ENCODE results near the gene TMEM132D. TPM values are rescaled to one million over a fixed set of nuclear protein-coding genes. Genes with fewer than 3 reads are reported as not detected.

Gene TMEM132D
- total RNA-seq, 4 donors from 2014 or later: 0.17 TPM; not detected in 3

- H3K27ac ChIP-seq (replicated peaks in 1 of 4): no peak overlapping the region
- 60% methylated on average over 4 of the region's 4 CpGs for WGBS
- DNase-seq (ENCODE audit: extremely low spot score): no peak
- no peak for TF ChIP-seq EP300 (IDR thresholded peaks at IDR 0.05)
- TF ChIP-seq POLR2AphosphoS5 (IDR thresholded peaks at IDR 0.05): no peak
- TF ChIP-seq CTCF (IDR thresholded peaks at IDR 0.05): no peak
- TF ChIP-seq POLR2A (IDR thresholded peaks at IDR 0.05; ENCODE audit: low read depth): no peak
- H3K9me3 ChIP-seq: peaks cover 0 to 6% (median 2%) of the 10 kb centered on the region in 4 donors
- H3K4me1 ChIP-seq: no peaks in the 10 kb centered on the region
- H3K36me3 ChIP-seq: no peaks in the 10 kb centered on the region
- intact Hi-C loops (cut with DNase I): no loop called here
- H3K27me3 ChIP-seq: no peaks in the 10 kb centered on the region
- no peak overlapping the region for H3K4me3 ChIP-seq
Observed at GRCh38 chr12:129604506-129604905, 299.3 kb downstream of the TMEM132D start.

- TF ChIP-seq EP300 (IDR thresholded peaks at IDR 0.05): no peak
- no peak for TF ChIP-seq POLR2A (IDR thresholded peaks at IDR 0.05; ENCODE audit: low read depth)
- TF ChIP-seq CTCF (IDR thresholded peaks at IDR 0.05): no peak
- TF ChIP-seq POLR2AphosphoS5 (IDR thresholded peaks at IDR 0.05): no peak
- Histone ChIP-seq H3K4me3 (no peak overlapping the region), H3K36me3 (no peaks in the 10 kb centered on the region), H3K9me3 (peaks cover 0 to 6% (median 2%) of the 10 kb centered on the region in 4 donors), H3K27ac (replicated peaks in 1 of 4) (no peak overlapping the region), H3K27me3 (peaks cover 0 to 3% (median 0%) of the 10 kb centered on the region in 4 donors), H3K4me1 (no peaks in the 10 kb centered on the region)
- intact Hi-C loops (cut with DNase I): no loop called here
- DNase-seq (ENCODE audit: extremely low spot score): no peak
- 68% methylated on average over 1 of the region's 1 CpG for WGBS
Observed at GRCh38 chr12:129599406-129599805, 304.4 kb downstream of the TMEM132D start.

- WGBS: 87% methylated on average over 6 of the region's 6 CpGs
- no peaks in the 10 kb centered on the region for H3K4me1 ChIP-seq
- no peak overlapping the region for H3K4me3 ChIP-seq
- H3K27me3 ChIP-seq: peaks cover 0 to 7% (median 0%) of the 10 kb centered on the region in 4 donors
- intact Hi-C loops (cut with DNase I): no loop called here
- DNase-seq (ENCODE audit: extremely low spot score): no peak
- no peaks in the 10 kb centered on the region for H3K9me3 ChIP-seq
- no peak overlapping the region for H3K27ac ChIP-seq (replicated peaks in 1 of 4)
- no peaks in the 10 kb centered on the region for H3K36me3 ChIP-seq
- TF ChIP-seq CTCF (IDR thresholded peaks at IDR 0.05): no peak
- no peak for TF ChIP-seq POLR2A (IDR thresholded peaks at IDR 0.05; ENCODE audit: low read depth)
- no peak for TF ChIP-seq POLR2AphosphoS5 (IDR thresholded peaks at IDR 0.05)
- TF ChIP-seq EP300 (IDR thresholded peaks at IDR 0.05): no peak
Observed at GRCh38 chr12:129594098-129594497, 309.7 kb downstream of the TMEM132D start.

GRCh38 chr12:129592449-129592848 is 311.4 kb downstream of the TMEM132D start:
- DNase-seq (ENCODE audit: extremely low spot score): no peak
- Histone ChIP-seq H3K9me3 (no peaks in the 10 kb centered on the region), H3K4me1 (no peaks in the 10 kb centered on the region), H3K4me3 (no peak overlapping the region), H3K36me3 (no peaks in the 10 kb centered on the region), H3K27ac (replicated peaks in 1 of 4) (no peak overlapping the region), H3K27me3 (peaks cover 0 to 7% (median 0%) of the 10 kb centered on the region in 4 donors)
- intact Hi-C loops (cut with DNase I): no loop called here
- TF ChIP-seq POLR2A (IDR thresholded peaks at IDR 0.05; ENCODE audit: low read depth) (no peak), POLR2AphosphoS5 (IDR thresholded peaks at IDR 0.05) (no peak), CTCF (IDR thresholded peaks at IDR 0.05) (no peak), EP300 (IDR thresholded peaks at IDR 0.05) (no peak)
- 64% methylated on average over 2 of the region's 2 CpGs for WGBS

GRCh38 chr12:129589503-129589902 is 314.3 kb downstream of the TMEM132D start:
- Histone ChIP-seq H3K4me1 (no peaks in the 10 kb centered on the region), H3K9me3 (peaks cover 0 to 8% (median 3%) of the 10 kb centered on the region in 4 donors), H3K36me3 (no peaks in the 10 kb centered on the region), H3K27ac (replicated peaks in 1 of 4) (no peak overlapping the region), H3K27me3 (peaks cover 0 to 4% (median 0%) of the 10 kb centered on the region in 4 donors), H3K4me3 (no peak overlapping the region)
- 92% methylated on average over 5 of the region's 5 CpGs for WGBS
- TF ChIP-seq CTCF (IDR thresholded peaks at IDR 0.05): no peak
- TF ChIP-seq POLR2A (IDR thresholded peaks at IDR 0.05; ENCODE audit: low read depth): no peak
- TF ChIP-seq POLR2AphosphoS5 (IDR thresholded peaks at IDR 0.05): no peak
- no peak for TF ChIP-seq EP300 (IDR thresholded peaks at IDR 0.05)
- intact Hi-C loops (cut with DNase I): no loop called here
- no peak for DNase-seq (ENCODE audit: extremely low spot score)
